Endothelial cell of umbilical vein (primary cell): ENCODE measurements around the gene TYRP1.

ENCODE experiments used
- EZH2 ChIP-seq: IDR thresholded peaks from 2 replicates; pipeline ENCODE4 v1.6.1; 2012; ENCODE audit warnings: borderline replicate concordance, low read depth, mild to moderate bottlenecking, moderate library complexity, low read length, inconsistent platforms; ENCODE audit not compliant: severe bottlenecking
- JUN ChIP-seq: IDR thresholded peaks from 2 replicates; pipeline ENCODE4 v1.6.1; 2011; ENCODE audit warnings: borderline replicate concordance, low read depth; ENCODE audit not compliant: insufficient read length, insufficient read depth
- MYC ChIP-seq: IDR thresholded peaks from one replicate; pipeline ENCODE4 v1.6.1; 2011; ENCODE audit warnings: mild to moderate bottlenecking, low read depth, low read length
- POLR2A ChIP-seq: IDR thresholded peaks from 2 replicates; pipeline ENCODE4 v1.6.1; 2012; ENCODE audit warnings: low read depth, mild to moderate bottlenecking, control low read depth, low read length
- POLR2AphosphoS5 ChIP-seq: IDR thresholded peaks from 2 replicates; pipeline ENCODE4 v1.6.1; 2012; ENCODE audit warnings: low read depth, mild to moderate bottlenecking, control low read depth, low read length, moderate library complexity; ENCODE audit not compliant: insufficient read depth
- TF ChIP-seq, protein P1 (sequence below), 2 donors: IDR thresholded peaks; 1 replicate in 1 of 2; 2 replicates in 1 of 2; pipeline ENCODE4 v1.5.1; 2011; ENCODE audit warnings: low read length in 2 of 2, mild to moderate bottlenecking in 2 of 2, moderate library complexity in 2 of 2, control low read depth in 1 of 2, inconsistent platforms in 1 of 2, low read depth in 1 of 2; ENCODE audit not compliant: insufficient read depth in 1 of 2; ENCODE audit errors: extremely low read depth in 1 of 2
- TF ChIP-seq, protein P2 (sequence below): IDR thresholded peaks from 2 replicates; pipeline ENCODE4 v1.6.1; 2011; ENCODE audit not compliant: insufficient read depth, insufficient read length

GRCh38 chr9:12696931-12697622, 3.9 kb downstream of the TYRP1 start:
- TF ChIP-seq POLR2AphosphoS5 (no peak), EZH2 (no peak), POLR2A (no peak), JUN (no peak), MYC (no peak)
- TF ChIP-seq, protein P1, sequence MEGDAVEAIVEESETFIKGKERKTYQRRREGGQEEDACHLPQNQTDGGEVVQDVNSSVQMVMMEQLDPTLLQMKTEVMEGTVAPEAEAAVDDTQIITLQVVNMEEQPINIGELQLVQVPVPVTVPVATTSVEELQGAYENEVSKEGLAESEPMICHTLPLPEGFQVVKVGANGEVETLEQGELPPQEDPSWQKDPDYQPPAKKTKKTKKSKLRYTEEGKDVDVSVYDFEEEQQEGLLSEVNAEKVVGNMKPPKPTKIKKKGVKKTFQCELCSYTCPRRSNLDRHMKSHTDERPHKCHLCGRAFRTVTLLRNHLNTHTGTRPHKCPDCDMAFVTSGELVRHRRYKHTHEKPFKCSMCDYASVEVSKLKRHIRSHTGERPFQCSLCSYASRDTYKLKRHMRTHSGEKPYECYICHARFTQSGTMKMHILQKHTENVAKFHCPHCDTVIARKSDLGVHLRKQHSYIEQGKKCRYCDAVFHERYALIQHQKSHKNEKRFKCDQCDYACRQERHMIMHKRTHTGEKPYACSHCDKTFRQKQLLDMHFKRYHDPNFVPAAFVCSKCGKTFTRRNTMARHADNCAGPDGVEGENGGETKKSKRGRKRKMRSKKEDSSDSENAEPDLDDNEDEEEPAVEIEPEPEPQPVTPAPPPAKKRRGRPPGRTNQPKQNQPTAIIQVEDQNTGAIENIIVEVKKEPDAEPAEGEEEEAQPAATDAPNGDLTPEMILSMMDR (IDR thresholded peaks at IDR 0.05; ENCODE audit: extremely low read depth in 1 of 2, insufficient read depth in 1 of 2, low read depth in 1 of 2, low read length in 2 of 2) = no peak
- TF ChIP-seq, protein P2, sequence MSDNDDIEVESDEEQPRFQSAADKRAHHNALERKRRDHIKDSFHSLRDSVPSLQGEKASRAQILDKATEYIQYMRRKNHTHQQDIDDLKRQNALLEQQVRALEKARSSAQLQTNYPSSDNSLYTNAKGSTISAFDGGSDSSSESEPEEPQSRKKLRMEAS = no peak
